Measurements from ENCODE around the gene RTRAF.

DNA sequence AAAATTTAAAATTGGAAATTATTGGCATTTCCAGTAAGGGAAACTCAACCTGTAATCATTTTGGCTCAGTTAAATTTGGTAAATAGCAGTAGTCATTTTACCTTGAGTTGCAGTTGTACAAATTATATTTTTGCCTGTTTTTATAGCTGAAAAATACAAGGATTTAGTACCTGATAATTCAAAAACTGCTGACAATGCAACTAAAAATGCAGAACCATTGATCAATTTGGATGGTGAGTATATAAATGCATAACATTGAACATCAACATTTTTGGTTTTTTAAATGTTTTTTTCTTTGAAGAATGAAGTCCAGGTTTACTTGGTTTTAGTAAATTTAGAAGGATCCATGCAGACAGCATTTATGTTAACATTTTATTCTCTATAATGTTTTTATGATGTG, 9.0 kb downstream of the RTRAF start:
- TF ChIP-seq, protein P1, sequence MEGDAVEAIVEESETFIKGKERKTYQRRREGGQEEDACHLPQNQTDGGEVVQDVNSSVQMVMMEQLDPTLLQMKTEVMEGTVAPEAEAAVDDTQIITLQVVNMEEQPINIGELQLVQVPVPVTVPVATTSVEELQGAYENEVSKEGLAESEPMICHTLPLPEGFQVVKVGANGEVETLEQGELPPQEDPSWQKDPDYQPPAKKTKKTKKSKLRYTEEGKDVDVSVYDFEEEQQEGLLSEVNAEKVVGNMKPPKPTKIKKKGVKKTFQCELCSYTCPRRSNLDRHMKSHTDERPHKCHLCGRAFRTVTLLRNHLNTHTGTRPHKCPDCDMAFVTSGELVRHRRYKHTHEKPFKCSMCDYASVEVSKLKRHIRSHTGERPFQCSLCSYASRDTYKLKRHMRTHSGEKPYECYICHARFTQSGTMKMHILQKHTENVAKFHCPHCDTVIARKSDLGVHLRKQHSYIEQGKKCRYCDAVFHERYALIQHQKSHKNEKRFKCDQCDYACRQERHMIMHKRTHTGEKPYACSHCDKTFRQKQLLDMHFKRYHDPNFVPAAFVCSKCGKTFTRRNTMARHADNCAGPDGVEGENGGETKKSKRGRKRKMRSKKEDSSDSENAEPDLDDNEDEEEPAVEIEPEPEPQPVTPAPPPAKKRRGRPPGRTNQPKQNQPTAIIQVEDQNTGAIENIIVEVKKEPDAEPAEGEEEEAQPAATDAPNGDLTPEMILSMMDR (conservative IDR thresholded peaks at IDR 0.05; ENCODE audit: low read depth in 2 of 2): no peak
- TF ChIP-seq JUNB (IDR thresholded peaks at IDR 0.05; ENCODE audit: unreplicated experiment): no peak
- no peak for TF ChIP-seq CREB1 (CRISPR knock-in tag; IDR thresholded peaks at IDR 0.05; ENCODE audit: low read depth)
- no peak for TF ChIP-seq EZH2 (IDR thresholded peaks at IDR 0.05; ENCODE audit: low read depth, unreplicated experiment)
- TF ChIP-seq POLR2AphosphoS5 (IDR thresholded peaks at IDR 0.05; ENCODE audit: low read depth): no peak
- no peak for TF ChIP-seq EZH2phosphoT487 (IDR thresholded peaks at IDR 0.05; ENCODE audit: unreplicated experiment)
- TF ChIP-seq, protein P2, sequence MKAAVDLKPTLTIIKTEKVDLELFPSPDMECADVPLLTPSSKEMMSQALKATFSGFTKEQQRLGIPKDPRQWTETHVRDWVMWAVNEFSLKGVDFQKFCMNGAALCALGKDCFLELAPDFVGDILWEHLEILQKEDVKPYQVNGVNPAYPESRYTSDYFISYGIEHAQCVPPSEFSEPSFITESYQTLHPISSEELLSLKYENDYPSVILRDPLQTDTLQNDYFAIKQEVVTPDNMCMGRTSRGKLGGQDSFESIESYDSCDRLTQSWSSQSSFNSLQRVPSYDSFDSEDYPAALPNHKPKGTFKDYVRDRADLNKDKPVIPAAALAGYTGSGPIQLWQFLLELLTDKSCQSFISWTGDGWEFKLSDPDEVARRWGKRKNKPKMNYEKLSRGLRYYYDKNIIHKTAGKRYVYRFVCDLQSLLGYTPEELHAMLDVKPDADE (IDR thresholded peaks at IDR 0.05): no peak
- TF ChIP-seq NANOG (IDR thresholded peaks at IDR 0.05; ENCODE audit: borderline replicate concordance): no peak
- TF ChIP-seq ZNF331 (CRISPR knock-in tag; IDR thresholded peaks at IDR 0.05; ENCODE audit: low read depth): no peak
- TF ChIP-seq ZNF114 (CRISPR knock-in tag; IDR thresholded peaks at IDR 0.05): no peak
